Measurements from ENCODE around the gene ROBO2.

GRCh38 chr3:77530870-77531269, 491.0 kb downstream of the ROBO2 start:
- TF ChIP-seq, protein P1, sequence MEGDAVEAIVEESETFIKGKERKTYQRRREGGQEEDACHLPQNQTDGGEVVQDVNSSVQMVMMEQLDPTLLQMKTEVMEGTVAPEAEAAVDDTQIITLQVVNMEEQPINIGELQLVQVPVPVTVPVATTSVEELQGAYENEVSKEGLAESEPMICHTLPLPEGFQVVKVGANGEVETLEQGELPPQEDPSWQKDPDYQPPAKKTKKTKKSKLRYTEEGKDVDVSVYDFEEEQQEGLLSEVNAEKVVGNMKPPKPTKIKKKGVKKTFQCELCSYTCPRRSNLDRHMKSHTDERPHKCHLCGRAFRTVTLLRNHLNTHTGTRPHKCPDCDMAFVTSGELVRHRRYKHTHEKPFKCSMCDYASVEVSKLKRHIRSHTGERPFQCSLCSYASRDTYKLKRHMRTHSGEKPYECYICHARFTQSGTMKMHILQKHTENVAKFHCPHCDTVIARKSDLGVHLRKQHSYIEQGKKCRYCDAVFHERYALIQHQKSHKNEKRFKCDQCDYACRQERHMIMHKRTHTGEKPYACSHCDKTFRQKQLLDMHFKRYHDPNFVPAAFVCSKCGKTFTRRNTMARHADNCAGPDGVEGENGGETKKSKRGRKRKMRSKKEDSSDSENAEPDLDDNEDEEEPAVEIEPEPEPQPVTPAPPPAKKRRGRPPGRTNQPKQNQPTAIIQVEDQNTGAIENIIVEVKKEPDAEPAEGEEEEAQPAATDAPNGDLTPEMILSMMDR (IDR thresholded peaks at IDR 0.05 in 8 of 11, conservative IDR thresholded peaks at IDR 0.05 in 3 of 11) = no peak
- TF ChIP-seq POLR2A (IDR thresholded peaks at IDR 0.05) = no peak
